ENCODE data around the gene ZNF207.
"Not testable (repeated sequence)": the region's sequence is repeated elsewhere in the genome, so short reads cannot be mapped to it uniquely, and the experiment has no call there.

ZNF207 gene

DNA sequence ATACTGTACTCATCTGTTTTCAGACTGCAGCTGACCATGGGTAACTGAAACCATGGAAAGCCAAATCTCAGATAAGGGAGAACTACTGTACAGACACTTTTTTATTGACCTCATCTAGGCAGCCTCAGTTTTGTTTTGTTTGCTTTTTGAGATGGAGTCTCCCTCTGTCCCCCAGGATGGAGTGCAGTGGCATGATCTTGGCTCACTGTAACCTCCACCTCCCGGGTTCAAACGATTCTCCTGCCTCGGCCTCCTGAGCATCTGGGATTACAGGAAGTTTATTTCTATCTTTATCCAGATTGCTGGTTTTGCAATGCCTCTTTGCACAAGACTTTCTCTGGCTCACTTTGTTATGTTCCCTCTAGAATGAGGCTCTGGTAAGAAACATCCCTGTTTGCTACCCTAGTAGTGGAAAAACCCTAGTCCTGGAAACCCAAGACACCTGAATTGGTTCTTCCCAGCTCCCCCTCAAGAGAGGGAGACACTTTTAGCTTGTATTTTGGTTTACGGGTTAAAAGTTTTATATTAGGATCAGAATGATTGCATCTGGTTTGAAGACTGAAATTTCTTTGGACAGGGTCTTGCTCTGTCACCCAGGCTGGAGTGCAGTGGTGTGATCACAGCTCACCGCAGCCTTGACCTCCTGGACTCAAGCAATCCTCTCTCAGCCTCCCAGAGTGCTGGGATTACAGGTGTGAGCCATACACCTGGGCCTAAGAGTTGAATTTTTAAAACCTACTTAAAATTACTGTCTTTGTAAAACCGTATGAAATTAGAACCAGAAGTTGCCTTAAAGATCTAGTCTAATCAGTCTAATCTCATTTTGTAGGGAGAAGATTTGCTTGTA is 38.9 kb downstream of the ZNF207 start:
- no peak for DNase-seq

DNA sequence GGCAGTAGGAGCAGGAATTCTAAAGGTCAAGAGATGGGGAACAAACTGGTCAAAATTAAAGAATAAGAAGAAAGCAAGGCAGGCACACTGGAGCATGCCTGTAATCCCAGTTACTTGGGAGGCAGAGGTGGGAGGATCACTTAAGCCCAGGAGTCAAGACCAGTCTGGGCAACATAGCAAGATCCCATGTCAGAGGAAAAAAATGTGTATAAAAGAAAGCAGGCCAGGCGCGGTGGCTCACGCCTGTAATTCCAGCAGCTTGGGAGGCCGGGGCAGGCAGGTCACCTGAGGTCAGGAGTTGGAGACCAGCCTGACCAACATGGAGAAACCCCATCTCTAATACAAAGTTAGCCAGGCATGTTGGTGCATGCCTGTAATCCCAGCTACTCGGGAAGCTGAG is 43.9 kb downstream of the ZNF207 start:
- DNase-seq = no peak

DNA sequence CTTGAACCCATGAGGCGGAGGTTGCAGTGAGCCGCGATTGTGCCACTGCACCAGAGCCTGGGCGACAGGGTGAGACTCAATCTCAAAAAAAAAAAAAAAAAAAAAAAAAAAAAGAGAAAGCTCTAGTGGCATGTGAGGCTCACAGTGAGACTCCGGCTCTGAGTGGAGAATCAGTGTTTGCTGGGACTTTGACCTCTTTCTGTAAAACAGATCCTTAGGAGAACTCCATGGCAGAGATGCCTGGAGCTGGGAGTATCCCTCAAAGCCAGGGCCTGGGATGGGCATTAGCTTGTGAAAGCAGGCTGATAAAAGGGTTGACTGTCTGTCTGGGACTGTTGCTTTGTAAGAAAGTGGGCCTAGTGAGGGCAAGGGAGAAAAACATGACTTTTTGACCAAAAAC is 46.4 kb downstream of the ZNF207 start:
- DNase-seq = no peak

- DNase-seq = no peak
These were observed 49.0 kb downstream of the ZNF207 start for GRCh38 chr17:32398946-32399345.

DNA sequence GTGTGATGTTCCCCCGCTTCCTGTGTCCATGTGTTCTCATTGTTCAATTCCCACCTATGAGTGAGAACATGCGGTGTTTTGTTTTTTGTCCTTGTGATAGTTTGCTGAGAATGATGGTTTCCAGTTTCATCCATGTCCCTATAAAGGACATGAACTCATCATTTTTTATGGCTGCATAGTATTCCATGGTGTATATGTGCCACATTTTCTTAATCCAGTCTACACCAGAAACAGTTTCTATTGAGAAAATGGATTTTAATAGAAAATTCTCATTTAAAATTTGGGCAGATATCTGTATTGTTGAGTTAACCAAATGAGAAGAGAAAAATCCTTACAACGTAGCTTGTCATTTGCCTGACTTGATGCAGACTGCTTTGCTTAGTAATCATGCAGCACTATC is 60.1 kb downstream of the ZNF207 start:
- DNase-seq = not testable (repeated sequence)

DNA sequence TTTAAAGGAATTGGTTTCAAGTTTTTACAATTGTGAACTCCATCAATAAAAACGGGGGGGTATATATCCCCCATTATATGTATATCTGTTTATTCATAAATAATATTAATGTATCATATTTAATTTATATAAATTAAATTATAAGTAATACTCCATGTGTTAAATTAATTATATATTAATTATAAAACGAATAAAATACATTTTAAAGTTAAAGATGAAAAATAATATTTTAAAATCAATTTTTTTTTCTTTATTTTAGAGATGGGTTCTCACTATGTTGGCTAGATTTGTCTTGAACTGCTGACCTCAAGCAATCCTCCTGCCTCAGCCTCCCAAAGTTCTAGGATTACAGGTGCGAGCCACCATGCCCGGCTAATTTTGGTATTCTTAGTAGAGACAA is 76.9 kb downstream of the ZNF207 start:
- DNase-seq = no peak

GRCh38 chr17:32429598-32429997 is 79.6 kb downstream of the ZNF207 start:
- no peak for DNase-seq

Data from activated CD4-positive, alpha-beta T cell treated with anti-CD3 and anti-CD28 coated beads, Interleukin-2, Interleukin-6, amounts not matched to agents 100 ng/mL and 50 ng/mL, durations not matched to agents 16 hours and 8 hours (primary cell).